GM21526 (cell line): ENCODE data around the gene TNFRSF17.
A peak's percentile ranks its signal among the peaks of the same experiment; 100 is the strongest.
"Not testable (repeated sequence)": the region's sequence is repeated elsewhere in the genome, so short reads cannot be mapped to it uniquely, and the experiment has no call there.

Source experiments
- ATAC-seq: cut with Tn5 transposase; IDR thresholded peaks from one replicate; pipeline ENCODE4 v1.9.1; 2021; ENCODE audit warnings: moderate library complexity; ENCODE audit not compliant: unreplicated experiment, low FRiP score

The TNFRSF17 gene

GRCh38 chr16:11968577-11968976 lies 3.6 kb downstream of the TNFRSF17 start:
- ATAC-seq, result no peak

- ATAC-seq, result not testable (repeated sequence)
Observed at GRCh38 chr16:11970292-11970691, 5.3 kb downstream of the TNFRSF17 start.

- ATAC-seq, result no peak
Observed at GRCh38 chr16:11972128-11972527, 7.1 kb downstream of the TNFRSF17 start.

GRCh38 chr16:11973070-11973469 lies 8.1 kb downstream of the TNFRSF17 start:
- ATAC-seq, result no peak

GRCh38 chr16:11976850-11977375 lies 11.9 kb downstream of the TNFRSF17 start:
- peak; percentile 1 for ATAC-seq

- no peak for ATAC-seq
Observed at GRCh38 chr16:11977376-11978041, 12.5 kb downstream of the TNFRSF17 start.

- no peak for ATAC-seq
Observed at GRCh38 chr16:11978080-11978479, 13.1 kb downstream of the TNFRSF17 start.

- ATAC-seq, result no peak
Observed at GRCh38 chr16:11979013-11979672, 14.1 kb downstream of the TNFRSF17 start.

- ATAC-seq, result peak; percentile 37
Observed at GRCh38 chr16:11980136-11980844, 15.3 kb downstream of the TNFRSF17 start.

- no peak for ATAC-seq
Observed at GRCh38 chr16:11985250-11985649, 20.2 kb downstream of the TNFRSF17 start.

GRCh38 chr16:11986521-11987057 lies 21.6 kb downstream of the TNFRSF17 start:
- no peak for ATAC-seq

GRCh38 chr16:11988258-11988978 lies 23.4 kb downstream of the TNFRSF17 start:
- no peak for ATAC-seq

GRCh38 chr16:11990702-11991390 lies 25.8 kb downstream of the TNFRSF17 start:
- no peak for ATAC-seq

GRCh38 chr16:11992008-11992584 lies 27.1 kb downstream of the TNFRSF17 start:
- no peak for ATAC-seq

GRCh38 chr16:11992586-11993524 lies 27.8 kb downstream of the TNFRSF17 start:
- ATAC-seq, result no peak

GRCh38 chr16:11994143-11995119 lies 29.4 kb downstream of the TNFRSF17 start:
- ATAC-seq, result no peak
